Astrocyte (in vitro differentiated cells and primary cell): ENCODE results near the gene PRDM11.

Source experiments
- CTCF ChIP-seq: IDR thresholded peaks from 2 replicates; pipeline ENCODE4 v1.5.1; 2011; ENCODE audit warnings: low read depth, mild to moderate bottlenecking, inconsistent platforms, low read length, moderate library complexity; ENCODE audit not compliant: insufficient read depth
- EZH2 ChIP-seq: IDR thresholded peaks from 2 replicates; pipeline ENCODE4 v1.6.1; 2012; ENCODE audit warnings: mild to moderate bottlenecking, low read length, inconsistent platforms; ENCODE audit not compliant: insufficient read depth

DNA sequence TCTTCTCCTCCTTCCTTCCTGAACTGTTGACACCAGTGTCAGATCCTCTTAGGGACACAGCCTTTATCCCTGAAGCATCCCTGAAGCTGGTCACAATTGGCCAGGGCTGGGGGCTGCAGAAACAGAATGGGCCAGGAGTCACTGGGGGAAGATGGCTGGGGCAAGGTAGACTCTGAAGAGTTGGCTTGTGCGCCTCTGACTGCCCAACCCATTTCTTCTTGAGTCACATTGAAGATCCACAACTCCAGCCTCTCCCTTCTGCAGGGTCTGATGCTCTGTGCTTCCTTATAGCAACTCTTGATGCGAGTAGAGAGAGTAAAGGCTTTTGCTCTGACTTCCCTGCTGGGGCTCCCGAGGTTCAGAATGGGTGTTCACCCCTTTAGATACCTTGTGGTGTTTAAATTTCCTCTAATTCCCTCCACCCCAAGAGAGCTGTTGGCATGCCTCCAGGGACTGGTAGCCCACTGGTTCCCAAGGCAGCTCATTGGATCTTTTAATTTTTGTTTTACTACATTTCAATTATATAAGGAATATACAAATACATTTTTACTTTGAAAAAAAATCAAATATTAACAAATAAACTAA, 13.4 kb downstream of the PRDM11 start:
- TF ChIP-seq CTCF (no peak), EZH2 (no peak)
